ENCODE data around the gene FCRL5.

Gene FCRL5

DNA sequence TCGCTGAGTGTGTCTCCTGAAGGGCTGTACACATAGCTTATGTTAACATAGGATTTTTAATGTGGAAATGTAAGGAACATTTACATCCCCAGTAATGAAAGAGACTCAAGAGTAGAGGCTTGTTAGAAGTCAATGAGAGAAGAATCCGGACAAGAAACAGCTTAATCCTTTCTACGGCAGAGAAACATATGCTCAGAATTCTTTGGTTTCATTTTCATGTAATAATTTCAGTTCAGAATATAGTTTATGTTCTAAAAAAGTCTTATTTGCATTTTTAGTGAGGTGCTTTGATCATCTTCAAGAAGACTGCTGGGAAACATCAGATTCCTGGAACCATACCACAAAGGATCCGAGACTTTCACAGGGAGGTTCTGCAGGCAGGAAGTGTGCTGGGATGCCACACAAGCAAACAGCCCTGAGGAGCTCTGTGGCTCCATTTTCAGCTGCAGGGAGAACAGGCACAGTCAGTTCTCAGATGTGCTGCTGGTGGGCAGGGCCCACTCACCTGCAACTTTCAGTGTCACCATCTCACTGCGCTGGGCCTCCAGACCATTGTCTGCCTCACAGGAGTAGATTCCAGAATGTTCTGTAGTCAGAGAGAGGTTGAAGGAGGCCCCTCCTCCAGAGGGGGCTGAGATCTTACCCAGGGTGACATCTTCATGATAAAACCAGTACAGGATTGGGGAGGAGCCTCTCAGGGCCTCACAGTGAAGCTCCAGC is 28.4 kb downstream of the FCRL5 start:
- ATAC-seq: 0 out of 3 replicates have a peak, but pooled peaks have one; percentile 34
- TF ChIP-seq, protein P1, sequence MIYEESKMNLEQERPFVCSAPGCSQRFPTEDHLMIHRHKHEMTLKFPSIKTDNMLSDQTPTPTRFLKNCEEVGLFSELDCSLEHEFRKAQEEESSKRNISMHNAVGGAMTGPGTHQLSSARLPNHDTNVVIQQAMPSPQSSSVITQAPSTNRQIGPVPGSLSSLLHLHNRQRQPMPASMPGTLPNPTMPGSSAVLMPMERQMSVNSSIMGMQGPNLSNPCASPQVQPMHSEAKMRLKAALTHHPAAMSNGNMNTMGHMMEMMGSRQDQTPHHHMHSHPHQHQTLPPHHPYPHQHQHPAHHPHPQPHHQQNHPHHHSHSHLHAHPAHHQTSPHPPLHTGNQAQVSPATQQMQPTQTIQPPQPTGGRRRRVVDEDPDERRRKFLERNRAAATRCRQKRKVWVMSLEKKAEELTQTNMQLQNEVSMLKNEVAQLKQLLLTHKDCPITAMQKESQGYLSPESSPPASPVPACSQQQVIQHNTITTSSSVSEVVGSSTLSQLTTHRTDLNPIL (CRISPR knock-in tag; IDR thresholded peaks at IDR 0.05; ENCODE audit: low read depth): no peak
- TF ChIP-seq ZNF70 (CRISPR knock-in tag; IDR thresholded peaks at IDR 0.05) (no peak), CSDC2 (CRISPR knock-in tag; IDR thresholded peaks at IDR 0.05) (no peak), GLIS3 (CRISPR knock-in tag; IDR thresholded peaks at IDR 0.05) (no peak), PPARA (CRISPR knock-in tag; IDR thresholded peaks at IDR 0.05; ENCODE audit: borderline replicate concordance) (no peak), OSR1 (CRISPR knock-in tag; IDR thresholded peaks at IDR 0.05) (no peak), TCF4 (CRISPR knock-in tag; IDR thresholded peaks at IDR 0.05; ENCODE audit: borderline replicate concordance) (no peak), ZFP30 (CRISPR knock-in tag; IDR thresholded peaks at IDR 0.05) (no peak), SNAI2 (CRISPR knock-in tag; IDR thresholded peaks at IDR 0.05) (no peak), ZNF8 (CRISPR knock-in tag; IDR thresholded peaks at IDR 0.05) (no peak), ZFP3 (CRISPR knock-in tag; IDR thresholded peaks at IDR 0.05) (no peak), ISL1 (CRISPR knock-in tag; IDR thresholded peaks at IDR 0.05) (no peak), ZC3H10 (CRISPR knock-in tag; IDR thresholded peaks at IDR 0.05) (no peak), TOX (CRISPR knock-in tag; IDR thresholded peaks at IDR 0.05; ENCODE audit: borderline replicate concordance) (no peak)
- TF ChIP-seq, protein P2, sequence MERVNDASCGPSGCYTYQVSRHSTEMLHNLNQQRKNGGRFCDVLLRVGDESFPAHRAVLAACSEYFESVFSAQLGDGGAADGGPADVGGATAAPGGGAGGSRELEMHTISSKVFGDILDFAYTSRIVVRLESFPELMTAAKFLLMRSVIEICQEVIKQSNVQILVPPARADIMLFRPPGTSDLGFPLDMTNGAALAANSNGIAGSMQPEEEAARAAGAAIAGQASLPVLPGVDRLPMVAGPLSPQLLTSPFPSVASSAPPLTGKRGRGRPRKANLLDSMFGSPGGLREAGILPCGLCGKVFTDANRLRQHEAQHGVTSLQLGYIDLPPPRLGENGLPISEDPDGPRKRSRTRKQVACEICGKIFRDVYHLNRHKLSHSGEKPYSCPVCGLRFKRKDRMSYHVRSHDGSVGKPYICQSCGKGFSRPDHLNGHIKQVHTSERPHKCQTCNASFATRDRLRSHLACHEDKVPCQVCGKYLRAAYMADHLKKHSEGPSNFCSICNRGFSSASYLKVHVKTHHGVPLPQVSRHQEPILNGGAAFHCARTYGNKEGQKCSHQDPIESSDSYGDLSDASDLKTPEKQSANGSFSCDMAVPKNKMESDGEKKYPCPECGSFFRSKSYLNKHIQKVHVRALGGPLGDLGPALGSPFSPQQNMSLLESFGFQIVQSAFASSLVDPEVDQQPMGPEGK (CRISPR knock-in tag; IDR thresholded peaks at IDR 0.05; ENCODE audit: borderline replicate concordance): no peak
- TF ChIP-seq, protein P3, sequence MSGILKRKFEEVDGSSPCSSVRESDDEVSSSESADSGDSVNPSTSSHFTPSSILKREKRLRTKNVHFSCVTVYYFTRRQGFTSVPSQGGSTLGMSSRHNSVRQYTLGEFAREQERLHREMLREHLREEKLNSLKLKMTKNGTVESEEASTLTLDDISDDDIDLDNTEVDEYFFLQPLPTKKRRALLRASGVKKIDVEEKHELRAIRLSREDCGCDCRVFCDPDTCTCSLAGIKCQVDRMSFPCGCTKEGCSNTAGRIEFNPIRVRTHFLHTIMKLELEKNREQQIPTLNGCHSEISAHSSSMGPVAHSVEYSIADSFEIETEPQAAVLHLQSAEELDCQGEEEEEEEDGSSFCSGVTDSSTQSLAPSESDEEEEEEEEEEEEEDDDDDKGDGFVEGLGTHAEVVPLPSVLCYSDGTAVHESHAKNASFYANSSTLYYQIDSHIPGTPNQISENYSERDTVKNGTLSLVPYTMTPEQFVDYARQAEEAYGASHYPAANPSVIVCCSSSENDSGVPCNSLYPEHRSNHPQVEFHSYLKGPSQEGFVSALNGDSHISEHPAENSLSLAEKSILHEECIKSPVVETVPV (CRISPR knock-in tag; IDR thresholded peaks at IDR 0.05): no peak
- TF ChIP-seq, protein P4, sequence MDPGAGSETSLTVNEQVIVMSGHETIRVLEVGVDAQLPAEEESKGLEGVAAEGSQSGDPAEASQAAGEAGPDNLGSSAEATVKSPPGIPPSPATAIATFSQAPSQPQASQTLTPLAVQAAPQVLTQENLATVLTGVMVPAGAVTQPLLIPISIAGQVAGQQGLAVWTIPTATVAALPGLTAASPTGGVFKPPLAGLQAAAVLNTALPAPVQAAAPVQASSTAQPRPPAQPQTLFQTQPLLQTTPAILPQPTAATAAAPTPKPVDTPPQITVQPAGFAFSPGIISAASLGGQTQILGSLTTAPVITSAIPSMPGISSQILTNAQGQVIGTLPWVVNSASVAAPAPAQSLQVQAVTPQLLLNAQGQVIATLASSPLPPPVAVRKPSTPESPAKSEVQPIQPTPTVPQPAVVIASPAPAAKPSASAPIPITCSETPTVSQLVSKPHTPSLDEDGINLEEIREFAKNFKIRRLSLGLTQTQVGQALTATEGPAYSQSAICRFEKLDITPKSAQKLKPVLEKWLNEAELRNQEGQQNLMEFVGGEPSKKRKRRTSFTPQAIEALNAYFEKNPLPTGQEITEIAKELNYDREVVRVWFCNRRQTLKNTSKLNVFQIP (CRISPR knock-in tag; IDR thresholded peaks at IDR 0.05; ENCODE audit: borderline replicate concordance, low read depth): no peak

DNA sequence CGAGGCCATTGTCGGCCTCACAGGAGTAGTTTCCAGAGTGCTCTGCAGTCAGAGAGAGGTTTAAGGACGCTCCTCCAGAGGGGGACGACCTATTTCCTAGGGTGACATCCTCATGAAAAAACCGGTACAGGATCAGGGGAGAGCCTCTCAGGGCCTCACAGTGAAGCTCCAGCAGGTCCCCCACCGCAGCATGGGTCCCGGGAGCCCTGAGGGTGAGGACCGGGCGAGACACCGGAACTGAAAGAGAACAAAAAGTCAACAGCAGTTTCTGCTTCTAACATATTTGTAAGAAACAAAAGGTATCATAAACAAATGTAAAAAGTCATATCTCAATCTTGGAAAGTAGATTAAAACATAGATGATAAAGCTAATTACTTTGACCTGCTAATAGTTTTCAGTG is 31.3 kb downstream of the FCRL5 start:
- no peak for ATAC-seq

More for the DNA sequence above, 31.3 kb downstream of the FCRL5 start:
- TF ChIP-seq BACH2 (CRISPR knock-in tag; IDR thresholded peaks at IDR 0.05; ENCODE audit: borderline replicate concordance) (no peak), TOX (CRISPR knock-in tag; IDR thresholded peaks at IDR 0.05; ENCODE audit: borderline replicate concordance) (no peak)
- TF ChIP-seq, protein P2 (CRISPR knock-in tag; IDR thresholded peaks at IDR 0.05; ENCODE audit: borderline replicate concordance): no peak
- TF ChIP-seq, protein P3 (CRISPR knock-in tag; IDR thresholded peaks at IDR 0.05): no peak
